ENCODE measurements around the gene LSAMP.
A peak's percentile ranks its signal among the peaks of the same experiment; 100 is the strongest.

LSAMP gene

GRCh38 chr3:116002235-116002634 lies 443.1 kb downstream of the LSAMP start:
- no peak for DNase-seq

GRCh38 chr3:116001151-116001621 lies 444.1 kb downstream of the LSAMP start:
- DNase-seq: no peak

- peak; percentile 32 for DNase-seq
Observed at GRCh38 chr3:116000311-116000710, 445.0 kb downstream of the LSAMP start.

GRCh38 chr3:115999613-116000012 lies 445.7 kb downstream of the LSAMP start:
- DNase-seq: peak; percentile 84

DNA sequence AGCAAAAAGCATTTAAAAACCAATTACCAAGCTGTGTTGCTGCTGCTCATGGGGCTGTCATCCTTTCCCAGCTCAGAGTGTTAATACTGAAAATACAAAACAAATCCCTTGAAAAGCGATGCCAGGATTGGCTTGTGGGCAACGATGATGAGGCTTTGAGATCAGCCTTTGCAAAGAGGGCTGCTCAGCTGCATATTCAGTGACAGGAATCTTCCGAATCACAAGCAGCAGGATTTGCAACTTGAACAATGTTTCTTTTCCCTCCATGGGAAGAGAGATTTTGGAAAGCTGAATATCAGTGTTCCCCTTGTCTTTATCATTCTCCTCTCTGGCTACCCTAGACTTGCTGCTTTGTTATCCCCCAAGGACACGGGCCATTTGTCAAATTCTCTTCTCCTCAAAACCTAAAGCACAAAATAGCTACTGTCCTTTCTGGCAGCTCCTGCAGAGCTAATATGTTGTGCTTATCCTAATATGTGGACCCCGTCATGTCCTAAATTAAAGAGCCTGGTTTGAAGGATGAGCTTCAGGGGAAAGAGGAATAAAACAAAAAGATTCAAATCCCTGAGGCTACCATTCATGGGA lies 446.2 kb downstream of the LSAMP start:
- DNase-seq: peak; percentile 68

- DNase-seq: no peak
Observed at GRCh38 chr3:115996420-115997108, 448.7 kb downstream of the LSAMP start.

- DNase-seq: peak; percentile 17
Observed at GRCh38 chr3:115990669-115991068, 454.6 kb downstream of the LSAMP start.

DNA sequence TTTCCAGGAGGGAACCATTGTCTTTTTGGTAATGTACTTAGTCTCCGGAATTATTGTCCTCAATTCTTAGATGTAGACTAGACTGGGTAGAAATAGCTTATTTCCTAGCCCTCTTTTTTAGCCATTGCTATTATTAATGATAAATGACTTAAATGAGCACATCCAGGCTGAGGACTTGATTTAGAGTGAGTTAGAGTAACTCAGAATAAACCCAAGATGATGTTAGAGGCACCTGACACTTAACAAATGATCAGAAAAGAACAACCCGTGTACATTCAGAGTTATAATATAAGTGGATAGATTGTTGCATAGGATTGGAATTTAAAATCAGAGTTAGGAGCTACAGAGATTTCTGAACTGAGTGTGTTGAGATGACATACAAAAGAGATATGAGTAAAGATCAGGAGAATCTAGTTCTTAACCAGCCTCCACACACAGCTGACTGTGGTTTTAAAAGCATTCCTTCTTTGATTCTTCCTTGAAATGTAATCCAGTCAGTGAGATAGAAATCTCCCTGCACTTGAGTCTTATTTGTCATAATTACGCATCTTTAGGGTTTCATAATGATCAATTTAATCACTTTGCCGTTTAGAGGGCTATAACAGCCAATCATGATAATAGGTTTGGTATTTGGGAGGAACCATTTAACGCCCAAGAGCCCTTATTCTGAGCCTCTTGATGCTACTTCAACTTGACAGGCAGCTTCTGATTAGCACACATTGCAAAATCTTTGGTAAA lies 455.4 kb downstream of the LSAMP start:
- DNase-seq: peak; percentile 69

- no peak for DNase-seq
Observed at GRCh38 chr3:115986555-115987207, 458.6 kb downstream of the LSAMP start.

GRCh38 chr3:115982629-115983028 lies 462.7 kb downstream of the LSAMP start:
- no peak for DNase-seq

DNA sequence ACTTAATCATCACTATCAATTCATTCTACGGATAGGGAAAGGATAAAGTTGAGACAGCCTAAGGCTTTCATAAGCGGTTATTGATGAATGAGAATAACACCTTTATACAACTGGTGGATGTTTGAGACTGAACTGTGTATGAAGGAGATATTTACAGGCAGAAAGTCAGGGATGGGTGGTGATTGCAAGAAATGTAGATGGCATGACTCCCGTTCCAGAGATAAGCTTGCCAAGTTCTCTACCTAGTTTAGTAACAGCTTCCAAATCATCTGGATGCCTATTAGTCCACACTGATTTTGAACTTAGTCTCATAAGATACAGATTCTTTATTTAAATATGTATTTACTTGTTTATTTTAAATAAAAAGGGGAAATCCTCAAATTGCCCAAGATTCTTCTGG lies 463.2 kb downstream of the LSAMP start:
- no peak for DNase-seq

GRCh38 chr3:115980709-115981108 lies 464.6 kb downstream of the LSAMP start:
- no peak for DNase-seq

DNA sequence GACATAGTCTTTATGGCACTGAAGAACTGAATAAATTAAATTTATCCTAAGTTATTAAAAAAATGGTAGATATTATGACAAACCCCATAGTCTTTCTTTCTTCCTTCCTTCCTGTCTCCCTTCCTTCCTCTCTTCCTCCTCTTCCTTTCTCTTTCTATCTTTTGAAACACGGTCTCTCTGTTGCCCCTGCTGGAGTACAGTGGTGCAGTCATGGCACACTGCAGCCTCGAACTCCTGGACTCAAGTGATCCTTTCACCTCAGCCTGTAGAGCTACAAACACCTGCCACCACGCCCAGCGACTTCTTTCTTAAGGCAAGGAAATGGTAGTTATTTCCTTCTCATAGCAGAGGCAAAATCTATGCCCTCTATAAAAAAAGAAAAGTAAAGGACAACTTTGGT lies 467.4 kb downstream of the LSAMP start:
- no peak for DNase-seq

DNA sequence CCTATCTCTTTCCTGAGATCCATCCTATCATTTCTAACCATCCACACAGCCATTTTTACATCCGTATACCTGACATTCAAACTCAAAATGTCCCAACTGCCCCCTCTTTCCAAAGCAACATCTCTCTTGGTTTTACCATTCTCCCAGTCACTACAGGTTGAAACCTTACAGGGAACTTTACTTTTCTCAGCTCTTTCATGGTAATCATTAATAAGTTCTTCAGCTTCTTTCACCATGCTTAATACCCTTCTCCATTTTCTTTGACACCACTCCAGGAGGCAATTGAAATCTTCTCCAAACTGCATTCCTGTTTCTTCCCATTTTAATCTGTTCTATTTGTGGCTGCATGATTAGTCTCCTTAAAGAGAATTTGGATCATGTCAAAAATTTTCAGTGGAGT lies 469.5 kb downstream of the LSAMP start:
- DNase-seq: no peak

DNA sequence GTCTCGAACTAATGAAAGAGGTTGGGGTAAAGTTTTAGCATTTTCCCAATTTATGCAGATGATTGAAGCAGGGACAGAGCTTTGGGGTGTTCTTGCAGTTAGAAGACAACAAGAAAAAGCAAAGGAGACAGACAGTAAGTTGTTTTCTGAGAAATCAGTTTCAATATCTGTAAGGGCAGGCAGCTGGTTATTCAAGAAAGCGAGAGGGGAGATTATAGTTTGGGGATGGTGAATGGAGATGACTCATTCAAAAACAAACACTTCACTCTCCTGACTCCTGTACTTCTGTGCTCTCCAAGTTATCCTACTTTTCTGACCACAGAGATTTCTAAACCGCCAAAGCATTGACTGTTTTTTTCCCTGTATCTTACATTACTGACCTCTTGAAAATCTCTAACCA lies 469.9 kb downstream of the LSAMP start:
- no peak for DNase-seq

- DNase-seq: no peak
Observed at GRCh38 chr3:115974940-115975339, 470.3 kb downstream of the LSAMP start.

- DNase-seq: no peak
Observed at GRCh38 chr3:115968871-115969270, 476.4 kb downstream of the LSAMP start.

GRCh38 chr3:115961380-115961779 lies 483.9 kb downstream of the LSAMP start:
- DNase-seq: peak; percentile 25

DNA sequence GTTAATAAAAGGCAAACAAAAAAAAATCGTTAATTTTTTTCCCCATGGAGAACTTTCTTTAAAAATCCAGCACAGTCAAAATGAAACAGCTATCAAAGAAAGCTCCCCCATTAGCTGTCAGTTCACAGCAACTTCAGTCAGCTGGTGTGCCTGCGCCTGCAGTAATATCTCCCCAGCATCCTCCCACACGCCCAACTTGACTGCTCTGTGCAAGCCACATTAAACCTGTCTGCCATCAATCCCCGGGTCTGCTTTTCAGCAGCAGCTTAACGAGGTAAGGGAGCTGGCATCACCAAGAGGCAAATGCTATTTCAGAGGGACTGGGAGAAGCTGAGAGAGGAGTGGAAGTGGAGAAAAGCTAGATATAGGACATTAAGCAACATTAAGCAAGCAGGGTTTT lies 484.5 kb downstream of the LSAMP start:
- DNase-seq: peak; percentile 59

GRCh38 chr3:115958526-115958925 lies 486.8 kb downstream of the LSAMP start:
- DNase-seq: no peak

DNA sequence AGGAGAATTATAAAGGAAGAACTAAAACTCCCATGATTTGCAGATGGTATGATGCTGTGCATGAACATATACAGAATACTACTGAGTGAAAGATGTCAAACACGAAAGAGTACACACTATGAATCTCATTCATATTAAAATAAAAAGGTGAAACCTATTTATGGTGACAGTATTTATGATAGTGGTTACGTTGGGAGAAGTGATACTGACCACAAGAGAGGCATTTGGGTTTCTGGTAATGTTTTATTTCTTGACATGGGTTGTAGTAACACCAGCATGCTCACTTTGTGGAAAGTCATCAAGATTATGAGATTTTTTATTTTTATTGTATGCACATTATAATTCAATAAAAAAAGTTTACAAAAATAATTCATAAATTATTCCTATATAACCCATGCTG lies 498.0 kb downstream of the LSAMP start:
- DNase-seq: no peak

GRCh38 chr3:115943579-115943978 lies 501.7 kb downstream of the LSAMP start:
- no peak for DNase-seq

DNA sequence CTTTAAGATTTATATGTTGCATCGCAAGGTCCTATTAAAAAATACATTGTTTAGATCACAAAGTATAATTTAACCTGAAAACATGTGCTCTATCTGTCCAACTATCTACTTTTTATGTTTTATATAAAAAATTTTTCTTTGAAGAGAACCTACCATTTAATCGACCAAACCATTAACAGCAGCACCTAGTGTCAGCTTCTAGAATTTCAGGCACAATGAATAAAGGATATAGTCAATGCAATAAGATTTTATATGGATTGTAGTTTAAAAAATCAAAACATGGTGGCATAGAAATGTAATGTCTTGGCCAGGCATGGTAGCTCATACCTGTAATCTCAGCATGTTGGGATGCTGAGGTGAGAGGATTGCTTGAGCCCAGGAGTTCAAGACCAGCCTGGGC lies 508.2 kb downstream of the LSAMP start:
- no peak for DNase-seq

DNA sequence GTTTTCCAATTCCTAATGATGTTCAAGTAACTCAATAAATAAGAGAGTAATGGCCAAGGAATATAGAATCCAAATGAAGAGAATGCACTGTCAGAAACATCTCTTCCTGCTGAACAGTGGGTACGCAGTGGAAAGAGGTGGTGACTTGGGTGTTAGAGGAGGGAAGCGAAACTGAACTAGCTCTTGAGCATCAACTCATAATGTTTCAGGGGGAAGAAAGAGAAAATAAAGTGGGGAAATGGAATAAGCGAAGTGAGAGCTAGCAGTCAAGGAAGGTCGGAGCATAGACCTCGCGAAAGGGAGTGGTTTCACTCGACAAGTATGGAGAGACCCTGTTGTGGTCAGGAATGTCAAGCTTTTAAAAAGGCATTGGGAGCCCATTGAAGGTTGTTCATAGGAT lies 512.5 kb downstream of the LSAMP start:
- no peak for DNase-seq
